GM20000 (cell line): ENCODE measurements around the gene DAPK3.
"Not testable (repeated sequence)": the region's sequence is repeated elsewhere in the genome, so short reads cannot be mapped to it uniquely, and the experiment has no call there.

Experiments used
- DNase-seq: peaks from one replicate; pipeline ENCODE4 v3.0.0; 2012; ENCODE audit warnings: low spot score
- TF ChIP-seq, protein P1 (sequence below): IDR thresholded peaks from 2 replicates; pipeline ENCODE4 v1.5.1; 2012; ENCODE audit warnings: mild to moderate bottlenecking, control low read depth; ENCODE audit errors: extremely low read depth, missing control alignments

Gene DAPK3

DNA sequence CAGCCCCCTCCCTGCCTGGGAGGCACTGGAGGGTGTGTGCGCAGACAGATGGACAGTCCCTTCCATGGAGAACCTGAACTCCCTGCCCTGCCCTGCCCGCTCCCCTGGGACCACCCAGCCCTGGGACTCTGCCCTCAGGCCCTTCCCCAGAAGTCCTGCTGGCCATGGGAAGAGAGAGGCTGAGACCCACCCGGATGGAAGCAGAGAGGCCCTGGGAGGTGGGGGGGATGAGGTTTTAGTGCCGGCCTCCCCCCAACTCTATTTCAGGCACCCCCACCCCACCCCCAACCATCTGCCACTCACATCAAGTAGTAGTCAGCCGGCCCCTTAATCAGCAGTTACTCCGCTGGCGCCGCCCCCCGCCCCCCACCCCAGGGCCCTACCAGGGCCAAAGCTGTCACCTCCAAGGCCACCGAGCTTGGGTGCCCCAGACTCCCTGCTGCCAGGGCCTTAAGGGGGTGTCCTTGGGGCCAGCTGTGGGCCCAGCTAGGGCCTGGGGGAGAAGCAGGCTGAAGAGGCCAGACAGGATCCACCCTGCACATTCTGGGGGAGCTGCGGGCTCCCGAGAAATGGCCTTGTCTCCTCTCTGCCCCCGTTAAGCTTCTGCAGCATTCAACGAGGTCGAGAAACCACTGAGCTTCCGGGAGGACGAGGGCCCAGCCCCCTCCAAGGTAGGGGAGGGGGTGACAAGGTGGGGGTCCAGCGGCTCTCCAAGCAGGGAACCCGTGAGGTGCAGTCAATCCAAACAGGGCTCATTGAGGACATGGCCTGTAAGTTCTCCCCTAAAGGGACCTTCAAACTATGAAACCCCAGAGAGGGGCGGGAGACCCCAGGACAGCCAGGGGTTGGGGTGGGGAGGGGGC is 20.7 kb downstream of the DAPK3 start:
- TF ChIP-seq, protein P1, sequence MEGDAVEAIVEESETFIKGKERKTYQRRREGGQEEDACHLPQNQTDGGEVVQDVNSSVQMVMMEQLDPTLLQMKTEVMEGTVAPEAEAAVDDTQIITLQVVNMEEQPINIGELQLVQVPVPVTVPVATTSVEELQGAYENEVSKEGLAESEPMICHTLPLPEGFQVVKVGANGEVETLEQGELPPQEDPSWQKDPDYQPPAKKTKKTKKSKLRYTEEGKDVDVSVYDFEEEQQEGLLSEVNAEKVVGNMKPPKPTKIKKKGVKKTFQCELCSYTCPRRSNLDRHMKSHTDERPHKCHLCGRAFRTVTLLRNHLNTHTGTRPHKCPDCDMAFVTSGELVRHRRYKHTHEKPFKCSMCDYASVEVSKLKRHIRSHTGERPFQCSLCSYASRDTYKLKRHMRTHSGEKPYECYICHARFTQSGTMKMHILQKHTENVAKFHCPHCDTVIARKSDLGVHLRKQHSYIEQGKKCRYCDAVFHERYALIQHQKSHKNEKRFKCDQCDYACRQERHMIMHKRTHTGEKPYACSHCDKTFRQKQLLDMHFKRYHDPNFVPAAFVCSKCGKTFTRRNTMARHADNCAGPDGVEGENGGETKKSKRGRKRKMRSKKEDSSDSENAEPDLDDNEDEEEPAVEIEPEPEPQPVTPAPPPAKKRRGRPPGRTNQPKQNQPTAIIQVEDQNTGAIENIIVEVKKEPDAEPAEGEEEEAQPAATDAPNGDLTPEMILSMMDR: no peak

DNA sequence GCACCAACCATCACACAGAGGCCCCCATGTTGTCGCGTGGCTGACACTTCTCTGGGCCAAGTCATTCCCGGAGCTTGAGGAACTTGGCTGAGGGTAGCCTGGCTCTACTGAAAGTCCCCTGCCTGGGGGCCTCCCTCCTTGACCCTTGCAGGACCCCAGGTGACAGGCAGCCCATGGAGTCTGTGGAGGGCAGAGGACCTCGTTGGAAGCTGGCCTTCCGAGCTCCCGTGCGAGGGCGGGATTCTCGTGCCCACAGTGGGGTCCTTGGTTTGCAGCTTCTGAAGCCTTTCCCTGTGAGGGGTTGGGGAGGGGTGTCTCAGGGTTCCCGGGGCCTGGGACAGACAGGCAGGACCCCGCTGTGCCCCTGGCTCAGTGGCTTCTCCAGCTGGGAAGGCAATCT is 21.6 kb downstream of the DAPK3 start:
- TF ChIP-seq, protein P1: no peak
- DNase-seq: no peak

More for the DNA sequence above, 20.7 kb downstream of the DAPK3 start:
- DNase-seq: no peak

DNA sequence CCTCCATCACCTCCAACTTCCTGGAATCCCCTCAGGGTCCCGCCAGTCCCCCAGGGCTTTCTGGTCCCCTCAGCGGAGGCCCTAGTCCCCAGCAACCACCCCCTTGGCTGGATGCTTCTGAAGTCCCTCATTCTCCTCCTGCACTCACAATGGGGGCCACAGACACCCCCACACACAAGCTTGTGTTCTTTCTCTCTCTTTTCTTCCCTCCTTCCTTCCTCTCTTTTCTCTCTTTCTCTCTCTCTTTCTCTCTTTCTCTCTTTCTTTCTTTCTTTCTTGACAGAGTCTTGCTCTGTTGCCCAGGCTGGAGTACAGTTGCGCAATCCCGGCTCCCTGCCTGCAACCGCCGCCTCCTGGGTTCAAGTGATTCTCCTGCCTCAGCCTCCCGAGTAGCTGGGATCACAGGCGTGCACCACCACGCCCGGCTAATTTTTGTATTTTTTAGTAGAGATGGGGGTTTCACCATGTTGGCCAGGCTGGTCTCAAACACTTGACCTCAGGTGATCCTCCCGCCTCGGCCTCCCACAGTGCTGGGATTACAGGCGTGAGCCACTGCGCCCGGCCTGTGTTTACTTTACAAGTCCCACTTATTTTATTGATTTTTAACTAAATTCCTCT is 23.5 kb downstream of the DAPK3 start:
- DNase-seq: not testable (repeated sequence)

DNA sequence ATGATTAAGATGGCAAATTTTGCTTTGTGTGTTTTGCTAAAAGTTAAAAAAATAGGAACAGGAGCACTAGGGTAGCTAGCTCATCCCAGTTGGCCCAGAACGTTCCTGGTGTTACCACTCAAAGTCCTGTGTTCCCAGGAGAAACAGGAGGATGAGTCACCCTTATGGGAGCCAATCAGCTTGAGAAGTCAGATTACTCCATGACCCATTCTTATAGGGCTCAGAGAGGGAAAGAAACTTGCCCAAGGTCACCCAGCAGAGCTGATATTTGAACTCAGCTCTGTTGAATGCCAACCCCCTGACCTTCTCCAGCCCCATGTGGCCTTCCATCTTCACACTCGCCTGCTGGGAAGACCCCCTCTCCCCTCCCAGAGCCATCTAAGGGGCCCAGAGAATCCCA is 25.1 kb downstream of the DAPK3 start:
- TF ChIP-seq, protein P1: no peak
- DNase-seq: no peak

DNA sequence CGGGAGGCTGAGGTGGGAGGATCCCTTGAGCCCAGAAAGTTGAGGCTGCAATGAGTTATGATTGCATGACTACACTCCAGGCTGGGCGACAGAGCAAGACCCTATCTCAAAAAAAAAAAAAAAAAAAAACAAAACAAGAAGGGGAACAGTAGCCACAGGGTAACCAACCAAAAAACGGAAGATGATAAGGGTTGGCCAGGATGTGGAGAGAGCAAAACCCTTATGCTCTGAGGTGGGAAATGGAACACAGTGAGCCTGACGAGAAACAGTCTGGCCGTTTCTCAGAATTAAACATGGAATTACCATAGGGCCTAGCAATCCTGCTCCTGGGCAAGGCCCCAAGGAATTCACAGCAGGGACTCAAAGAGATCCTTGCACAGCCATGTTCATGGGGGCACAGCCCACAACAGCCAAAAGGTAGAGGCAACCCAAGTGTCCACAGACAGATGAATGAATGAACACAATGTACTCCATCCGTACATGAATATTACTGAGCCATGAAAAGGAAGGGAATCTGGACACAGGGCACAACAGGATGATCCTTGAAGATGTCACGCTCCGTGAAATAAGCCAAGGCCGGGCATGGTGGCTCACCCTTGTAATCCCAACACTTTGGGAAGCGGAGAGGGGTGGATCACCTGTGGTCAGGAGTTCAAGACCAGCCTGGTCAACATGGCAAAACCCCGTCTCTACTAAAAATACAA is 26.7 kb downstream of the DAPK3 start:
- TF ChIP-seq, protein P1: no peak
- no peak for DNase-seq

DNA sequence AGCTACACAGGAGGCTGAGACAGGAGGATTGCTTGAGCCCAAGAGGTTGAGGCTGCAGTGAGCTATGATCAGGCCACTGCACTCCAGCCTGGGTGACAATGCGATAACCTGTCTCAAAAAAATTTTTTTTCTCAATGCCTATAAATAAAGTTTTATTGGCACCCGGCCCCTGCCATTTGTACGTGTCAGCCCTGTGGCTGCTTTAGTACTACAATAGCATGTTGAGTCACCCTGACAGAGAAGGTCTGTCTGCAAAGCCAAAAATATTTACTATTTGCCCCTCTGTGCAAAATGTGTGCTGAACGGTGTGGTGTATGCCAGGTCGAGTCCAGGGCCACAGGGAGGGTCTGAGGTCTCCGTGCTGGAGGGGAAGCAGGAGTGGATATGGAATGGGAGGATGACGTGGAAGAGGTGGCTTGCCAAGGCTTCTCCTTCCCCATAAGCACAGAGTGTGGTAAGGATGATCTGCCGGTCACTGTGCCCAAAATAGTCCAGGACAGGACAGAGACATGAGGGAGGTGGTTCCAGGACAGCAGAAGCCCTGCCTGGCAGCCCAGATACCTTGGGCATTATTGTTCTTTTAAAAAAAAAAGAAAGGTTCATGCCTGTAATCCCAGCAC is 28.0 kb downstream of the DAPK3 start:
- DNase-seq: no peak
- TF ChIP-seq, protein P1: no peak

DNA sequence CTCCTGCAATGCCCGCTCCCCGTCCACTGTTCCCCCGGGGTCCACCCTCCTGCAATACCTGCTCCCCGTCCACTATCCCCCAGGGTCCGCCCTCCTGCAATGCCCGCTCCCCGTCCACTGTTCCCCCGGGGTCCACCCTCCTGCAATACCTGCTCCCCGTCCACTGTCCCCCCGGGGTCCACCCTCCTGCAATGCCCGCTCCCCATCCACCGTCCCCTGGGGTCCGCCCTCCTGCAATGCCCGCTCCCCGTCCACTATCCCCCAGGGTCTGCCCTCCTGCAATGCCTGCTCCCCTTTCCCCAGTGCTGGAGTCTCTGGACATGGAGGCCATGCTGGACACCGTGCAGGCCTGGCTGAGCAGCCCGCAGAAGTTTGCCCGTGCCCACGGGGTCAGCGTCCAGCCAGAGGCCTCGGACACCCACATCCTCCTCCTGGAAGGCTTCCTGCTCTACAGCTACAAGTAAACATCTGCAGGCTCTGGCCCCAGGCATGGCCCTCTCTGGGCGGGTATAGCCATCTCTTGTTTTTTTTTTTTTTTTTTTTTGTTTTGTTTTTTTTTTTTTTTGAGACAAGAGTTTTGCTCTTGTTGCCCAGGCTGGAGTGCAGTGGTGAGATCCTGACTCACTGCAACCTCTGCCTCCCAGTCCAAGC is 32.5 kb downstream of the DAPK3 start:
- not testable (repeated sequence) for DNase-seq
